Panc1 (cell line): ENCODE measurements around the gene TECPR1.

Experiments used
- CTCF ChIP-seq: fragments of 450-650 bp; IDR thresholded peaks from 2 replicates; pipeline ENCODE4 v1.5.1; 2017; ENCODE audit warnings: mild to moderate bottlenecking
- POLR2AphosphoS5 ChIP-seq: IDR thresholded peaks from 2 replicates; pipeline ENCODE4 v1.6.1; 2012; ENCODE audit warnings: mild to moderate bottlenecking, low read depth, low read length, moderate library complexity
- REST ChIP-seq, 2 experiments: IDR thresholded peaks; 2 replicates each; pipeline ENCODE4 v1.6.1; 2011 to 2012; ENCODE audit warnings: low read depth in 2 of 2, control low read depth in 1 of 2, low read length in 1 of 2, mild to moderate bottlenecking in 1 of 2, moderate library complexity in 1 of 2; ENCODE audit not compliant: insufficient read depth in 1 of 2
- SIN3A ChIP-seq: IDR thresholded peaks from 2 replicates; pipeline ENCODE4 v1.6.1; 2012; ENCODE audit warnings: low read depth, mild to moderate bottlenecking, low read length, moderate library complexity, borderline replicate concordance; ENCODE audit not compliant: insufficient read depth
- TCF7L2 ChIP-seq: IDR thresholded peaks from 2 replicates; pipeline ENCODE4 v1.6.1; 2011; ENCODE audit warnings: mild to moderate bottlenecking, low read depth, low read length, inconsistent platforms

- TF ChIP-seq CTCF, result no peak
- no peak for TF ChIP-seq SIN3A
- TF ChIP-seq POLR2AphosphoS5, result no peak
- no peak for TF ChIP-seq TCF7L2
- TF ChIP-seq REST (IDR thresholded peaks at IDR 0.05; ENCODE audit: insufficient read depth in 1 of 2, low read depth in 2 of 2, low read length in 1 of 2), result no peak
These were observed 4.4 kb upstream of the TECPR1 start for GRCh38 chr7:98256431-98256830.
